T-cell (primary cell): ENCODE data around the gene LOXHD1. TPM values are rescaled to one million over a fixed set of nuclear protein-coding genes. Genes with fewer than 3 reads are reported as not detected.

Source experiments
- ATAC-seq, 4 experiments: fragments of 200-7000 bp in 3 of 4; fragments of 150-1000 bp in 1 of 4; cut with Tn5 transposase; replicated peaks in 1 of 4; 1 replicate in 3 of 4; 2 replicates in 1 of 4; pipeline ENCODE4 v1.10.0; 2021; ENCODE audit warnings: moderate library complexity in 3 of 4, mild to moderate bottlenecking in 2 of 4, moderate number of reproducible peaks in 1 of 4
- CTCF ChIA-PET, 2 donors: fragments of 300-600 bp; sonication (Branson Sonifier 250); formaldehyde crosslinking; loops; one replicate each; lab custom pipeline; 2022; ENCODE audit warnings: antibody characterized with exemption in 2 of 2; lab: Charles Lee
- POLR2A ChIA-PET, 2 donors: fragments of 300-600 bp; sonication (Branson Sonifier 250); formaldehyde crosslinking; loops; one replicate each; lab custom pipeline; 2022; ENCODE audit warnings: antibody characterized with exemption in 2 of 2; lab: Charles Lee
- DNase-seq, 35 experiments: peaks; one replicate each; pipeline versions ENCODE4 v3.0.0 to v3.0.0-alpha.2; 2013 to 2023
- H3K27ac ChIP-seq: one replicate; pipeline ENCODE4 v1.5.1; 2013; ENCODE audit warnings: low read length
- H3K27me3 ChIP-seq, 2 experiments: replicated peaks in 1 of 2; 1 replicate in 1 of 2; 2 replicates in 1 of 2; pipeline versions ENCODE4 v1.6.1 to v1.7.0; 2013; ENCODE audit warnings: low read length in 1 of 2, mixed read lengths in 1 of 2; ENCODE audit not compliant: control insufficient read depth in 2 of 2, insufficient read depth in 2 of 2; ENCODE audit errors: extremely low read depth in 1 of 2
- H3K36me3 ChIP-seq, 2 donors: 1 replicate in 1 of 2; 2 replicates in 1 of 2; pipeline versions ENCODE4 v1.6.1 to v1.7.0; 2013; ENCODE audit warnings: low read length in 1 of 2; ENCODE audit not compliant: control insufficient read depth in 2 of 2, insufficient read depth in 1 of 2; ENCODE audit errors: extremely low read depth in 1 of 2
- H3K4me1 ChIP-seq, 2 experiments: 1 replicate in 1 of 2; 2 replicates in 1 of 2; pipeline versions ENCODE4 v1.6.1 to v1.7.0; 2013; ENCODE audit warnings: low read length in 2 of 2, mixed read lengths in 1 of 2; ENCODE audit not compliant: insufficient read depth in 2 of 2, control insufficient read depth in 1 of 2; ENCODE audit errors: extremely low read depth in 1 of 2
- H3K4me3 ChIP-seq, 2 donors: 1 replicate in 1 of 2; 2 replicates in 1 of 2; pipeline versions ENCODE4 v1.5.1 to v1.7.0; 2013; ENCODE audit warnings: mild to moderate bottlenecking in 2 of 2, low read length in 1 of 2, moderate library complexity in 1 of 2; ENCODE audit not compliant: control insufficient read depth in 1 of 2; ENCODE audit errors: extremely low read depth in 1 of 2
- H3K9me3 ChIP-seq: 2 replicates; pipeline ENCODE4 v1.7.0; 2013
- H3K27ac Mint-ChIP-seq, 2 donors: one replicate each; pipeline ENCODE4 v1.8.0; 2020 to 2021; ENCODE audit warnings: mild to moderate bottlenecking in 2 of 2, mixed read lengths in 2 of 2
- H3K27me3 Mint-ChIP-seq, 2 donors: one replicate each; pipeline ENCODE4 v1.8.0; 2021 to 2022; ENCODE audit warnings: mixed read lengths in 2 of 2
- H3K36me3 Mint-ChIP-seq: one replicate; pipeline ENCODE4 v1.8.0; 2021; ENCODE audit warnings: mixed read lengths
- H3K4me1 Mint-ChIP-seq, 3 donors: one replicate each; pipeline ENCODE4 v1.8.0; 2020 to 2022; ENCODE audit warnings: mixed read lengths in 3 of 3, mild to moderate bottlenecking in 1 of 3
- H3K4me3 Mint-ChIP-seq, 3 donors: one replicate each; pipeline ENCODE4 v1.8.0; 2020 to 2022; ENCODE audit warnings: mild to moderate bottlenecking in 3 of 3, mixed read lengths in 3 of 3, moderate library complexity in 3 of 3
- H3K9me3 Mint-ChIP-seq, 3 donors: one replicate each; pipeline ENCODE4 v1.8.0; 2020 to 2022; ENCODE audit warnings: mixed read lengths in 3 of 3
- WGBS: methylation state at CpG from one replicate; pipeline ENCODE4 v1.1.5; 2013; ENCODE audit warnings: missing lambda C conversion rate; ENCODE audit not compliant: insufficient coverage; 5-methylcytosine and 5-hydroxymethylcytosine counted together
- total RNA-seq, 35 experiments: library from RNA in 6 of 35; stranded (reverse) in 6 of 35; fragments of 120-200 nt in 1 of 35; gene quantifications; one replicate each; pipeline versions ENCODE4 v1.2.1 to v1.2.4 and lab custom pipeline; 2013 to 2026

Gene LOXHD1
- total RNA-seq, 5 donors from 2014 or later (not counting 1 experiment from before 2014, with no cell fraction given): 0.07 to 0.21 (median 0.15) TPM; not detected in 1

- ATAC-seq (no peak), DNase-seq (no peak)
- H3K4me3 Mint-ChIP-seq: no peak overlapping the region
- Histone ChIP-seq H3K27me3 (peaks cover 0 to 31% of the 10 kb centered on the region in 2 experiments), H3K9me3 (no peaks in the 10 kb centered on the region), H3K36me3 (no peaks in the 10 kb centered on the region), H3K4me1 (no peaks in the 10 kb centered on the region), H3K27ac (no peak overlapping the region), H3K4me3 (no peak overlapping the region)
- ChIA-PET CTCF (no interaction called here), POLR2A (no interaction called here)
- H3K4me1 Mint-ChIP-seq: no peaks in the 10 kb centered on the region
- WGBS: 80% methylated on average over 1 of the region's 2 CpGs
- H3K27ac Mint-ChIP-seq: no peak overlapping the region
- H3K36me3 Mint-ChIP-seq: no peaks in the 10 kb centered on the region
- H3K9me3 Mint-ChIP-seq: no peaks in the 10 kb centered on the region
- peaks cover 8 to 11% of the 10 kb centered on the region in 2 donors for H3K27me3 Mint-ChIP-seq
Observed at GRCh38 chr18:46436621-46437020, 220.4 kb downstream of the LOXHD1 start.

GRCh38 chr18:46435031-46435430 is 222.0 kb downstream of the LOXHD1 start:
- no peaks in the 10 kb centered on the region for H3K4me1 Mint-ChIP-seq
- WGBS: 63% methylated on average over 1 of the region's 9 CpGs
- peaks cover 0 to 33% of the 10 kb centered on the region in 2 experiments for H3K27me3 ChIP-seq
- H3K36me3 ChIP-seq: no peaks in the 10 kb centered on the region
- H3K36me3 Mint-ChIP-seq: no peaks in the 10 kb centered on the region
- DNase-seq: no peak
- H3K27ac Mint-ChIP-seq: no peak overlapping the region
- ChIA-PET POLR2A (no interaction called here), CTCF (no interaction called here)
- H3K9me3 Mint-ChIP-seq: no peaks in the 10 kb centered on the region
- H3K4me1 ChIP-seq: no peaks in the 10 kb centered on the region
- H3K4me3 Mint-ChIP-seq: no peak overlapping the region
- no peaks in the 10 kb centered on the region for H3K9me3 ChIP-seq
- H3K27ac ChIP-seq: no peak overlapping the region
- peaks cover 8 to 16% of the 10 kb centered on the region in 2 donors for H3K27me3 Mint-ChIP-seq
- H3K4me3 ChIP-seq: no peak overlapping the region
- no peak for ATAC-seq

- H3K4me3 ChIP-seq: no peak overlapping the region
- H3K9me3 ChIP-seq: no peaks in the 10 kb centered on the region
- no peaks in the 10 kb centered on the region for H3K4me1 Mint-ChIP-seq
- no peak overlapping the region for H3K27ac Mint-ChIP-seq
- 89% methylated on average over 1 of the region's 3 CpGs for WGBS
- H3K27ac ChIP-seq: no peak overlapping the region
- DNase-seq (no peak), ATAC-seq (no peak)
- H3K36me3 Mint-ChIP-seq: no peaks in the 10 kb centered on the region
- no peaks in the 10 kb centered on the region for H3K9me3 Mint-ChIP-seq
- POLR2A ChIA-PET: no interaction called here
- no peaks in the 10 kb centered on the region for H3K4me1 ChIP-seq
- CTCF ChIA-PET: no interaction called here
- no peaks in the 10 kb centered on the region for H3K36me3 ChIP-seq
- peaks cover 0 to 33% of the 10 kb centered on the region in 2 experiments for H3K27me3 ChIP-seq
- H3K4me3 Mint-ChIP-seq: no peak overlapping the region
- peaks cover 8 to 16% of the 10 kb centered on the region in 2 donors for H3K27me3 Mint-ChIP-seq
Observed at GRCh38 chr18:46434629-46435028, 222.4 kb downstream of the LOXHD1 start.

GRCh38 chr18:46433121-46433826 is 223.7 kb downstream of the LOXHD1 start:
- Histone ChIP-seq H3K4me1 (no peaks in the 10 kb centered on the region), H3K4me3 (no peak overlapping the region), H3K36me3 (no peaks in the 10 kb centered on the region), H3K27ac (no peak overlapping the region), H3K9me3 (no peaks in the 10 kb centered on the region), H3K27me3 (peaks cover 0 to 33% of the 10 kb centered on the region in 2 experiments)
- Mint-ChIP-seq H3K27ac (no peak overlapping the region), H3K4me1 (no peaks in the 10 kb centered on the region), H3K27me3 (peaks cover 8 to 16% of the 10 kb centered on the region in 2 donors), H3K36me3 (no peaks in the 10 kb centered on the region), H3K9me3 (no peaks in the 10 kb centered on the region), H3K4me3 (no peak overlapping the region)
- POLR2A ChIA-PET: no interaction called here
- ATAC-seq (no peak), DNase-seq (no peak)
- CTCF ChIA-PET: no interaction called here
- 75% methylated on average over 33 of the region's 35 CpGs for WGBS

- no peaks in the 10 kb centered on the region for H3K9me3 Mint-ChIP-seq
- Histone ChIP-seq H3K4me3 (no peak overlapping the region), H3K36me3 (no peaks in the 10 kb centered on the region), H3K4me1 (no peaks in the 10 kb centered on the region), H3K27me3 (peaks cover 0 to 29% of the 10 kb centered on the region in 2 experiments), H3K27ac (no peak overlapping the region), H3K9me3 (no peaks in the 10 kb centered on the region)
- ATAC-seq: no peak
- ChIA-PET POLR2A (no interaction called here), CTCF (no interaction called here)
- no peaks in the 10 kb centered on the region for H3K36me3 Mint-ChIP-seq
- no peak for DNase-seq
- WGBS: 73% methylated on average over 2 of the region's 4 CpGs
- no peaks in the 10 kb centered on the region for H3K4me1 Mint-ChIP-seq
- no peak overlapping the region for H3K4me3 Mint-ChIP-seq
- H3K27me3 Mint-ChIP-seq: peaks cover 8 to 16% of the 10 kb centered on the region in 2 donors
- H3K27ac Mint-ChIP-seq: no peak overlapping the region
Observed at GRCh38 chr18:46431522-46432171, 225.4 kb downstream of the LOXHD1 start.

- H3K27ac ChIP-seq: no peak overlapping the region
- Mint-ChIP-seq H3K9me3 (no peaks in the 10 kb centered on the region), H3K27ac (no peak overlapping the region), H3K4me3 (no peak overlapping the region), H3K36me3 (no peaks in the 10 kb centered on the region), H3K27me3 (peaks cover 7 to 13% of the 10 kb centered on the region in 2 donors), H3K4me1 (no peaks in the 10 kb centered on the region)
- H3K4me1 ChIP-seq: no peaks in the 10 kb centered on the region
- no peak for ATAC-seq
- ChIA-PET POLR2A (no interaction called here), CTCF (no interaction called here)
- no peaks in the 10 kb centered on the region for H3K9me3 ChIP-seq
- H3K36me3 ChIP-seq: no peaks in the 10 kb centered on the region
- H3K4me3 ChIP-seq: no peak overlapping the region
- H3K27me3 ChIP-seq: peaks cover 0 to 31% of the 10 kb centered on the region in 2 experiments
- DNase-seq: no peak
- no CpG with 5 or more reads among the region's 2 CpGs for WGBS
Observed at GRCh38 chr18:46429649-46430224, 227.3 kb downstream of the LOXHD1 start.
